SJSA1 (cell line): Measurements from ENCODE around the gene TMEM30B. TPM values are rescaled to one million over a fixed set of nuclear protein-coding genes. Genes with fewer than 3 reads are reported as not detected.

Experiments used
- DNase-seq, 2 experiments: peaks; one replicate each; pipeline ENCODE4 v3.0.0-alpha.2; 2015 to 2020; ENCODE audit warnings: low spot score in 2 of 2, low read depth in 1 of 2
- H3K27ac ChIP-seq: fragments of 250-450 bp; sonication (Bioruptor Pico); 2 replicates; pipeline ENCODE4 v1.5.1; 2020; ENCODE audit warnings: mild to moderate bottlenecking, moderate library complexity
- H3K27me3 ChIP-seq: fragments of 250-450 bp; sonication (Bioruptor Pico); replicated peaks from 2 replicates; pipeline ENCODE4 v1.5.1; 2020; ENCODE audit warnings: mild to moderate bottlenecking, moderate library complexity
- H3K36me3 ChIP-seq: fragments of 250-450 bp; sonication (Bioruptor Pico); 2 replicates; pipeline ENCODE4 v1.5.1; 2020; ENCODE audit warnings: mild to moderate bottlenecking
- H3K4me1 ChIP-seq: fragments of 250-450 bp; sonication (Bioruptor Pico); replicated peaks from 2 replicates; pipeline ENCODE4 v1.6.1; 2021; ENCODE audit warnings: mild to moderate bottlenecking
- H3K4me3 ChIP-seq: fragments of 250-450 bp; sonication (Bioruptor Pico); 2 replicates; pipeline ENCODE4 v1.5.1; 2020; ENCODE audit warnings: mild to moderate bottlenecking
- H3K9me3 ChIP-seq: fragments of 250-450 bp; sonication (Bioruptor Pico); replicated peaks from 2 replicates; pipeline ENCODE4 v1.5.1; 2020; ENCODE audit warnings: mild to moderate bottlenecking
- total RNA-seq: library from RNA; depleted of rRNA; stranded (reverse); fragments of >200 nt; shearing (Covaris generic); gene quantifications from 2 replicates; pipeline ENCODE4 v1.2.3, GENCODE V29; 2014

The TMEM30B gene
- total RNA-seq, 1 experiment from 2014 or later = not detected

GRCh38 chr14:61288720-61289119 lies 7.6 kb upstream of the TMEM30B start:
- no peak overlapping the region for H3K27ac ChIP-seq
- peaks cover 15% of the 10 kb centered on the region for H3K4me1 ChIP-seq
- H3K27me3 ChIP-seq = no peaks in the 10 kb centered on the region
- H3K4me3 ChIP-seq = no peak overlapping the region
- no peaks in the 10 kb centered on the region for H3K36me3 ChIP-seq
- no peaks in the 10 kb centered on the region for H3K9me3 ChIP-seq
- DNase-seq = no peak

- Histone ChIP-seq H3K4me1 (peaks cover 15% of the 10 kb centered on the region), H3K27me3 (no peaks in the 10 kb centered on the region), H3K27ac (no peak overlapping the region), H3K9me3 (no peaks in the 10 kb centered on the region), H3K36me3 (no peaks in the 10 kb centered on the region), H3K4me3 (no peak overlapping the region)
- no peak for DNase-seq
Measured at GRCh38 chr14:61288228-61288627, 7.1 kb upstream of the TMEM30B start.

- Histone ChIP-seq H3K9me3 (no peaks in the 10 kb centered on the region), H3K4me3 (no peak overlapping the region), H3K36me3 (no peaks in the 10 kb centered on the region), H3K27me3 (no peaks in the 10 kb centered on the region), H3K4me1 (peaks cover 15% of the 10 kb centered on the region), H3K27ac (no peak overlapping the region)
- no peak for DNase-seq
Measured at GRCh38 chr14:61287196-61287595, 6.1 kb upstream of the TMEM30B start.

DNA sequence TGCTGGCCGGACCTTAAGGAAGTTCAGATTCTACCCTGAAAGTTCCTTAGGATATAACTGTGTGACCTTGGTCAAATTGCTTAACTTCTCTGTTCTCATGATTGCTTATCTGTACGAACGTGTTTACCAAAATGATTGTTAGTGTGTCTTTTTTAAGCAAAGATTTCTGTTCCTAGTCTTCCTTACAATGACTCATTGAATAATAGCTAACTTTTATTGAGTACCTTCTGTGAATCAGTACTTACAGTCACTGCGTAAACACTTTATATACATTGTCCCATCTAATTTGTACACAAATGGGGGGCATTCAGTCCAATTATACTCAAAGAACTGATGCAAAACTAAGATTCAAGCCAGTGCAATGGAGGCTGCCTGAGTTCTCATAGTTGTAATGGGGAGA lies 4.2 kb upstream of the TMEM30B start:
- no peak for DNase-seq
- no peak overlapping the region for H3K4me3 ChIP-seq
- no peak overlapping the region for H3K27ac ChIP-seq
- H3K27me3 ChIP-seq = no peaks in the 10 kb centered on the region
- peaks cover 15% of the 10 kb centered on the region for H3K4me1 ChIP-seq
- H3K36me3 ChIP-seq = no peaks in the 10 kb centered on the region
- H3K9me3 ChIP-seq = 0 out of 2 replicates have a peak, but pooled peaks cover 2% of the 10 kb centered on the region

GRCh38 chr14:61284001-61284400 lies 2.9 kb upstream of the TMEM30B start:
- no peak overlapping the region for H3K27ac ChIP-seq
- H3K36me3 ChIP-seq = no peaks in the 10 kb centered on the region
- H3K4me1 ChIP-seq = peaks cover 15% of the 10 kb centered on the region
- no peak for DNase-seq
- 0 out of 2 replicates have a peak, but pooled peaks cover 2% of the 10 kb centered on the region for H3K9me3 ChIP-seq
- H3K27me3 ChIP-seq = no peaks in the 10 kb centered on the region
- H3K4me3 ChIP-seq = no peak overlapping the region

- Histone ChIP-seq H3K36me3 (no peaks in the 10 kb centered on the region), H3K4me3 (no peak overlapping the region)
- no peak for DNase-seq
Measured at GRCh38 chr14:61282746-61283145, 1.6 kb upstream of the TMEM30B start.

DNA sequence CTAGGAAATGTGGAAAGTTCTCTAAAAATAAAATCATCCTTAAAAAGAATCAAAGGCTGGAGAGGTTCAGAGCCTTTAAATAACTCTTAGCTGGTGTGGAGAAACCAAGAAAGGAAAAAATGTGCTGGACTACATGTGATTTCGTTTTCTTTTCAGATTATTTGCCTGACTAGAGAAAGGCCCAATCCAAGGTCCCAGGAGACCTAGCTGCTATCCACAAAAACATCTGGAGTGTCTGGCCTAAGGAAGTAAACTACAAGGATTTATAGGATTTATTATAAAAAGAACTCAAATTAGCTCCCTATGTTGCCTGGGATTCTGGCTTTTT lies 774 bp upstream of the TMEM30B start:
- no peak for DNase-seq
- Histone ChIP-seq H3K27me3 (no peaks in the 10 kb centered on the region), H3K4me1 (peaks cover 15% of the 10 kb centered on the region), H3K9me3 (0 out of 2 replicates have a peak, but pooled peaks cover 2% of the 10 kb centered on the region), H3K27ac (no peak overlapping the region), H3K4me3 (no peak overlapping the region), H3K36me3 (no peaks in the 10 kb centered on the region)

More at GRCh38 chr14:61282746-61283145, 1.6 kb upstream of the TMEM30B start:
- H3K4me1 ChIP-seq = peaks cover 15% of the 10 kb centered on the region
- H3K27me3 ChIP-seq = no peaks in the 10 kb centered on the region
- 0 out of 2 replicates have a peak, but pooled peaks cover 2% of the 10 kb centered on the region for H3K9me3 ChIP-seq
- H3K27ac ChIP-seq = no peak overlapping the region

DNA sequence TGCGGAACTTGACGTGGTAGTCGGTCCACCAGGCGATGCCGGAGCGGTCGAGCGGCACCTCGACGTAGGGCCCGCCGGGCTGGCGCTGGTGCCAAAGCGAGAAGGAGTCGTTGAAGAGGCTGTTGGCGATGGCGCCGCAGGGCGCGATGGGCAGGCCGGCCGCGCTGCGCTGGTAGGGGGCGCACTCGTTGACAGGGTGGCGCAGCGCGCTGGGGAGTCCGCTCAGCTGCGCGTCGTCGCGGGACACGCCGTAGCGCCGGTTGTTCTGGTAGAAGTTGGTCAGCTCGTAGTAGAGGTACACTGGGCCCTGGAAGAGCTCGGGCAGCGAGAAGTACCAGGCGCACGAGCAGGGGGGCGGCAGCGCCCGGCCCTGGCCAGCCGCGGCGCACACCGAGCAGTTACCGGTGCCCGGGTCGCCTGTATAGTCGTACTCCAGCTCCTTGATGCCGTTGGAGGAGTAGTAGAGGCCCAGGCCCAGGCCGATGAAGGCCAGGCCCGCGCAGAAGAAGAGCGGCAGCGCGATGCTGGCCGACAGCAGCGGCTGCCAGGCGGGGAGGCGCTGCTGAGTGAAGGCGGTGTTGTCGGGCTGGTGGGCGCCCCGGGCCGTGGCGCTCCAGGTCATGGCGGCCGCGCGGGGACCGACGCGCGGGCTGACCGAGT lies 482 bp downstream of the TMEM30B start:
- H3K9me3 ChIP-seq = 0 out of 2 replicates have a peak, but pooled peaks cover 2% of the 10 kb centered on the region
- H3K4me1 ChIP-seq = peaks cover 6% of the 10 kb centered on the region
- H3K4me3 ChIP-seq = no peak overlapping the region
- no peaks in the 10 kb centered on the region for H3K36me3 ChIP-seq
- H3K27me3 ChIP-seq = no peaks in the 10 kb centered on the region
- no peak overlapping the region for H3K27ac ChIP-seq
- no peak for DNase-seq

DNA sequence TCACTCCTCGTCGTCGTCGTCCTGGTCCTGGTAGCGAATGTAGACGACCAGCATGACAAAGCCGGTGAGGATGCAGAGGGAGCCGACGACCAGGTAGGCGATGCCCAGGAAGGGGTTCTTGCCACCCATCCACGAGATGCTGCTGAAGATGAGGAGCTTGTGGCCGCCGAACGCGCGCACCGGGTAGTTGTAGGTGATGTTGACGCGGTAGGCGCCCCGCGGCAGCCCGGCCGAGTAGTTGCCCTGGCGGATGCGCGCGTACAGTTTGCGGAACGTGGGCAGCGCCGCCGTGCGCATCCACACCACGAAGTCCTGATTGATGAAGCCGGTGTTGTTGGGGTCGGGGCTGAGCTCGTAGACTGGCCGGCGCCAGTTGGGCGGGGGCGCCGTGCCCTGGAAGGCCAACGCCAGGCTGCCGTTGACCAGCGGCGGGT lies 1.0 kb downstream of the TMEM30B start:
- no peaks in the 10 kb centered on the region for H3K36me3 ChIP-seq
- no peak overlapping the region for H3K4me3 ChIP-seq

DNA sequence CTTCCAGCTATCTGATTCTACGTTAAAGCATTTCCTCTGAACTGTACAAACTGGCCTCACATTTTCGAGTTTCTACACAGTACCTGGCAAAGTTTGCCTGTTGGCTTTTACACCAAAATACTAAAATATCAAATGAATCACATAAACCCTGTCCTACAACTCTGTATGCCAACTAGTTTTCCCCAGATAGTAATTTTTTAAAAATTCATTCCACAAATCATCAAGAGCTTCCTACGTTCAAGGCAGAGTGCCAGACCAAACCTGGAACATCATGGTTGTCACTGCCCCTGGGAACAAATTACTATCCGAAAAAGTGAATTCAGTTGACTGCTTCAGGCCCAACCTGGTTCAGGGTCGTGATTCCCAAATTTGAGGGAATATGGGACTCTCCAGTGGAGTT lies 2.1 kb downstream of the TMEM30B start:
- no peak for DNase-seq
- no peaks in the 10 kb centered on the region for H3K27me3 ChIP-seq
- no peak overlapping the region for H3K27ac ChIP-seq

More for the DNA sequence above, 1.0 kb downstream of the TMEM30B start:
- Histone ChIP-seq H3K27me3 (no peaks in the 10 kb centered on the region), H3K4me1 (peaks cover under 1% of the 10 kb centered on the region), H3K9me3 (0 out of 2 replicates have a peak, but pooled peaks cover 2% of the 10 kb centered on the region), H3K27ac (no peak overlapping the region)
- DNase-seq = no peak

DNA sequence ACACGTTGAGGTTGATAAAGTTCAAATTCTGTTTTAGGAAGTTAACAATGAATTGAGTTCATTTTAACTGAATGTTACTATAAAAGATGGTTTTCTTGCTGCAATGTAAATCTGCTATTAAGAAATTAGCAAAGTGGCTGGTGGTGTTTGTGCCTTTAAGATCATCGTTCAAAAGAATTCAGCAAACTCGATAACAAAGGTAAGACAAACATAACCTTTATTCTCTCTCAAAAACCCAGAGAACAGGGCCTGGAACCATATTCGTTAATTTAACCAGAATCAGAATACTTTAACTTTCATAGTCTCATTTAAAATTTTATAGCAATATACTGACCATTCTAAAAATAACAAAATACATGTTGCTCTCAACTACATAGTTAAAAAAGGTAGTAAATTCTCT lies 3.4 kb downstream of the TMEM30B start:
- 0 out of 2 replicates have a peak, but pooled peaks cover 2% of the 10 kb centered on the region for H3K9me3 ChIP-seq
- no peaks in the 10 kb centered on the region for H3K36me3 ChIP-seq
- no peak for DNase-seq
- H3K27me3 ChIP-seq = no peaks in the 10 kb centered on the region
- H3K4me1 ChIP-seq = no peaks in the 10 kb centered on the region
- no peak overlapping the region for H3K27ac ChIP-seq
- H3K4me3 ChIP-seq = no peak overlapping the region

More for the DNA sequence above, 2.1 kb downstream of the TMEM30B start:
- H3K36me3 ChIP-seq = no peaks in the 10 kb centered on the region
- H3K4me1 ChIP-seq = no peaks in the 10 kb centered on the region
- H3K9me3 ChIP-seq = 0 out of 2 replicates have a peak, but pooled peaks cover 2% of the 10 kb centered on the region
- no peak overlapping the region for H3K4me3 ChIP-seq

- Histone ChIP-seq H3K36me3 (no peaks in the 10 kb centered on the region), H3K4me3 (no peak overlapping the region), H3K4me1 (no peaks in the 10 kb centered on the region), H3K9me3 (0 out of 2 replicates have a peak, but pooled peaks cover 2% of the 10 kb centered on the region), H3K27ac (no peak overlapping the region), H3K27me3 (no peaks in the 10 kb centered on the region)
- DNase-seq = no peak
Measured at GRCh38 chr14:61277232-61277631, 3.9 kb downstream of the TMEM30B start.

DNA sequence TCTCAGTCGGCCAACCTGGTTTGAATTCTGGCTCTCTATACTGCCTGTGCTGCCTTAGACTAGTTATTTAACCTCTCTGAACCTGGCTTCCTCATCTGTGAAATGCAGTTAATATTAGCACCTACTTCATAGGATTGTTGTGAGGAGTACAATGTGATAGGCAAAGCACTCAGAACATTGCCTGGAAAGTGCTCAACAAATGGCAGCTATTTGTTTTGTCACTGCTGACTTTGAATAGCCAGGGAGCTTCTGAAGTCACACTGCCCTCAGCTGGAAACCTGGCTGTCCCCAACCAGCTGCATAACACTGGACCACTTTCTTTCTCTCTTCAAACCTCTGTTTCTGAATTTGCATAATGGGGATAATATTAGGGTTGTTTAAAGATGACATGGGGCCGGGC lies 9.6 kb downstream of the TMEM30B start:
- H3K4me1 ChIP-seq = no peaks in the 10 kb centered on the region
- DNase-seq = no peak
- no peak overlapping the region for H3K4me3 ChIP-seq
- H3K27me3 ChIP-seq = no peaks in the 10 kb centered on the region
- H3K9me3 ChIP-seq = no peaks in the 10 kb centered on the region
- H3K27ac ChIP-seq = no peak overlapping the region
- no peaks in the 10 kb centered on the region for H3K36me3 ChIP-seq

GRCh38 chr14:61270714-61271113 lies 10.4 kb downstream of the TMEM30B start:
- no peak for DNase-seq
- Histone ChIP-seq H3K27ac (no peak overlapping the region), H3K9me3 (no peaks in the 10 kb centered on the region), H3K4me1 (no peaks in the 10 kb centered on the region), H3K27me3 (no peaks in the 10 kb centered on the region), H3K4me3 (no peak overlapping the region), H3K36me3 (no peaks in the 10 kb centered on the region)
